Measurements from ENCODE around the gene EPB42. TPM values are rescaled to one million over a fixed set of nuclear protein-coding genes. Genes with fewer than 3 reads are reported as not detected.
"Not testable (repeated sequence)": the region's sequence is repeated elsewhere in the genome, so short reads cannot be mapped to it uniquely, and the experiment has no call there.

EPB42 gene
- total RNA-seq, 1 donor from 2014 or later: not detected

GRCh38 chr15:43230640-43231115, 9.9 kb upstream of the EPB42 start:
- H3K36me3 ChIP-seq (ENCODE audit: control insufficient read depth, insufficient read depth, low read length): no peaks in the 10 kb centered on the region
- H3K4me3 ChIP-seq (ENCODE audit: low read depth, low read length): no peak overlapping the region
- H3K27me3 ChIP-seq (ENCODE audit: control insufficient read depth, insufficient read depth, low read length): peaks cover 5% of the 10 kb centered on the region
- TF ChIP-seq CTCF (IDR thresholded peaks at IDR 0.05; ENCODE audit: insufficient read depth, low read length, poor library complexity, severe bottlenecking): no peak
- no peak for DNase-seq (ENCODE audit: low read depth)

GRCh38 chr15:43229977-43230376, 9.2 kb upstream of the EPB42 start:
- TF ChIP-seq CTCF (IDR thresholded peaks at IDR 0.05; ENCODE audit: insufficient read depth, low read length, poor library complexity, severe bottlenecking): no peak
- H3K36me3 ChIP-seq (ENCODE audit: control insufficient read depth, insufficient read depth, low read length): no peaks in the 10 kb centered on the region
- DNase-seq (ENCODE audit: low read depth): no peak
- no peak overlapping the region for H3K4me3 ChIP-seq (ENCODE audit: low read depth, low read length)
- peaks cover 5% of the 10 kb centered on the region for H3K27me3 ChIP-seq (ENCODE audit: control insufficient read depth, insufficient read depth, low read length)

GRCh38 chr15:43226436-43227305, 5.9 kb upstream of the EPB42 start:
- H3K27me3 ChIP-seq (ENCODE audit: control insufficient read depth, insufficient read depth, low read length): peaks cover 2% of the 10 kb centered on the region
- no peaks in the 10 kb centered on the region for H3K36me3 ChIP-seq (ENCODE audit: control insufficient read depth, insufficient read depth, low read length)
- TF ChIP-seq CTCF (IDR thresholded peaks at IDR 0.05; ENCODE audit: insufficient read depth, low read length, poor library complexity, severe bottlenecking): no peak
- no peak for DNase-seq (ENCODE audit: low read depth)
- H3K4me3 ChIP-seq (ENCODE audit: low read depth, low read length): no peak overlapping the region

GRCh38 chr15:43225950-43226255, 5.1 kb upstream of the EPB42 start:
- not testable (repeated sequence) for H3K27me3 ChIP-seq (ENCODE audit: control insufficient read depth, insufficient read depth, low read length); H3K36me3 ChIP-seq (ENCODE audit: control insufficient read depth, insufficient read depth, low read length); DNase-seq (ENCODE audit: low read depth); H3K4me3 ChIP-seq (ENCODE audit: low read depth, low read length)

GRCh38 chr15:43225201-43225949, 4.6 kb upstream of the EPB42 start:
- DNase-seq (ENCODE audit: low read depth): peak; percentile 26
- peak; percentile 79 for TF ChIP-seq CTCF (IDR thresholded peaks at IDR 0.05; ENCODE audit: insufficient read depth, low read length, poor library complexity, severe bottlenecking)
- H3K4me3 ChIP-seq (ENCODE audit: low read depth, low read length): no peak overlapping the region
- H3K36me3 ChIP-seq (ENCODE audit: control insufficient read depth, insufficient read depth, low read length): no peaks in the 10 kb centered on the region
- peaks cover 2% of the 10 kb centered on the region for H3K27me3 ChIP-seq (ENCODE audit: control insufficient read depth, insufficient read depth, low read length)

GRCh38 chr15:43221422-43221821, 604 bp upstream of the EPB42 start:
- no peak for TF ChIP-seq CTCF (IDR thresholded peaks at IDR 0.05; ENCODE audit: insufficient read depth, low read length, poor library complexity, severe bottlenecking)
- DNase-seq (ENCODE audit: low read depth): no peak
- no peak overlapping the region for H3K4me3 ChIP-seq (ENCODE audit: low read depth, low read length)
- H3K36me3 ChIP-seq (ENCODE audit: control insufficient read depth, insufficient read depth, low read length): no peaks in the 10 kb centered on the region
- H3K27me3 ChIP-seq (ENCODE audit: control insufficient read depth, insufficient read depth, low read length): peaks cover 2% of the 10 kb centered on the region
